Measurements from ENCODE around the gene ITIH1.

DNA sequence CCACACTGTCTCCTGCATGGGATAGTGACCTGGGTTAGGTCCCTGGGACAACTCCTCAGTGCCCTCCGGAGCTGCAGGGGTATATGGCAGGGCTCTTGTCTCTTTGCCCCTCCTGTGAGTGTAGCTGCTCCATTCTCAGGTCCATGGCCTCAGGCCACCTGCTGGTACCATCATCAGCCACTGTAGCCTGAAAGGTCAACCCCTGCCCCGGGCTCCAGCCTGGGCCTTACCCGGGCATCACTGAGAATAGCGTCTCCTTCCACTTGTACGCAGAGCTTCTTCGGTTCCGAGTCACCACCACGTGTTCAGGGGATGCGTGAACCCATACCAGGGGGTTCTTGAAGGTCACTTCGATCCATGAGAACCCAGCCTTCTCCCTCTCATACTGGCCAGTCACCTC is 39.3 kb downstream of the ITIH1 start:
- TF ChIP-seq ZNF274 (IDR thresholded peaks at IDR 0.05; ENCODE audit: low read depth, low read length) (no peak), YY1 (IDR thresholded peaks at IDR 0.05; ENCODE audit: insufficient read depth, insufficient read length) (no peak), SUZ12 (IDR thresholded peaks at IDR 0.05; ENCODE audit: extremely low read depth, insufficient read depth, insufficient read length) (no peak)
